Psoas muscle (tissue), 8 donors: ENCODE measurements around the gene CENPU. TPM values are rescaled to one million over a fixed set of nuclear protein-coding genes. Genes with fewer than 3 reads are reported as not detected.
A peak's percentile ranks its signal among the peaks of the same experiment; 100 is the strongest.

Source experiments
- ATAC-seq, 4 donors: fragments of 200-7000 bp; cut with Tn5 transposase; one replicate each; pipeline ENCODE4 v1.9.1; 2020; ENCODE audit warnings: moderate library complexity in 3 of 4, mild to moderate bottlenecking in 2 of 4
- DNase-seq, 2 donors: peaks; one replicate each; pipeline ENCODE4 v3.0.0-alpha.2; 2020
- H3K27ac ChIP-seq: fragments of 200-600 bp; one replicate; pipeline ENCODE4 v1.8.0; 2022
- H3K27me3 ChIP-seq, 3 donors: fragments of 200-600 bp in 1 of 3; one replicate each; pipeline versions ENCODE4 v1.6.1 to v1.8.0; 2013 to 2022; ENCODE audit warnings: low read length in 2 of 3, mild to moderate bottlenecking in 2 of 3, moderate library complexity in 1 of 3; ENCODE audit not compliant: insufficient read depth in 3 of 3
- H3K36me3 ChIP-seq, 2 donors: fragments of 200-600 bp in 1 of 2; one replicate each; pipeline versions ENCODE4 v1.6.1 to v1.8.0; 2013 to 2022; ENCODE audit warnings: low read depth in 1 of 2, mild to moderate bottlenecking in 1 of 2, moderate library complexity in 1 of 2; ENCODE audit not compliant: insufficient read depth in 1 of 2
- H3K4me1 ChIP-seq: fragments of 200-600 bp; one replicate; pipeline ENCODE4 v1.8.0; 2022
- H3K4me3 ChIP-seq: fragments of 200-600 bp; one replicate; pipeline ENCODE4 v1.8.0; 2022; ENCODE audit warnings: mild to moderate bottlenecking
- H3K9me3 ChIP-seq: fragments of 200-600 bp; one replicate; pipeline ENCODE4 v1.8.0; 2022
- CTCF ChIP-seq: fragments of 200-600 bp; IDR thresholded peaks from one replicate; pipeline ENCODE4 v1.8.0; 2022; ENCODE audit warnings: antibody characterized with exemption
- WGBS, 3 donors: extraction: QIAGEN DNeasy Blood & Tissue Kit; methylation state at CpG; one replicate each; pipeline versions ENCODE4 v1.1.6 to v1.1.7; 2013; 5-methylcytosine and 5-hydroxymethylcytosine counted together
- intact Hi-C, 2 donors: fragments of 100-400 bp; cut with DNase I; formaldehyde crosslinking; loops; one replicate each; pipeline versions ENCODE4 v1.11.0 to v1.14.2; 2022
- polyA plus RNA-seq, 3 donors: library from polyadenylated mRNA; stranded (reverse); fragments of 200-250 nt; gene quantifications; one replicate each; pipeline ENCODE4 v1.2.3, GENCODE V29; 2013
- total RNA-seq, 4 donors: library from RNA; stranded (reverse); fragmentation: NEBNext Ultra II Directional in 2 of 4; extraction: Animal tissue kit (Norgen Biotek cat#: 25700) in 2 of 4; gene quantifications; one replicate each; pipeline versions ENCODE4 v1.2.1 to v1.2.4, GENCODE V29; 2021 to 2023
- donor health status: healthy with polysubstance abuse.
- donor health status: DM: no; HTN: no; CAD: no; lungs with moderate emphysema.
- donor health status: Bipolar disorder and iron deficiency.
- donor health status: healthy.
- donor health status: DM: yes; HTN: yes; CAD: no.
- donor health status: DM: no; HTN: no; CAD: no.
- donor health status: DM: no; HTN: no; CAD: no.
- donor health status: DM: yes; HTN: yes; CAD: no.

Gene CENPU
- total and polyA plus RNA-seq, 7 donors: 0.63 to 2.0 (median 1.1) TPM

- H3K4me1 ChIP-seq: no peaks in the 10 kb centered on the region
- no peak for ATAC-seq
Observed at GRCh38 chr4:184702114-184702513, 31.8 kb downstream of the CENPU start.

GRCh38 chr4:184699941-184700340 lies 34.0 kb downstream of the CENPU start:
- H3K36me3 ChIP-seq: peaks cover 4 to 18% of the 10 kb centered on the region in 2 donors
- H3K4me1 ChIP-seq: no peaks in the 10 kb centered on the region
- no peak overlapping the region for H3K4me3 ChIP-seq
- intact Hi-C loops: no loop called here
- DNase-seq (no peak), ATAC-seq (no peak)
- H3K9me3 ChIP-seq: no peaks in the 10 kb centered on the region
- H3K27ac ChIP-seq: no peak overlapping the region
- H3K27me3 ChIP-seq: no peaks in the 10 kb centered on the region
- no peak for TF ChIP-seq CTCF
- WGBS, 3 donors: 96 to 98% (median 97%) methylated on average over 4 of the region's 4 CpGs

More at GRCh38 chr4:184702114-184702513, 31.8 kb downstream of the CENPU start:
- intact Hi-C loops: no loop called here
- H3K9me3 ChIP-seq: no peaks in the 10 kb centered on the region
- H3K27ac ChIP-seq: no peak overlapping the region
- H3K4me3 ChIP-seq: no peak overlapping the region
- TF ChIP-seq CTCF: no peak
- no peak for DNase-seq
- 96 to 99% (median 98%) methylated on average over 2 of the region's 2 CpGs for WGBS, 3 donors
- peaks cover 0 to under 1% of the 10 kb centered on the region in 2 donors for H3K36me3 ChIP-seq
- H3K27me3 ChIP-seq: no peaks in the 10 kb centered on the region

- Histone ChIP-seq H3K27ac (no peak overlapping the region), H3K27me3 (no peaks in the 10 kb centered on the region), H3K4me1 (no peaks in the 10 kb centered on the region), H3K4me3 (no peak overlapping the region), H3K36me3 (peaks cover 4 to 35% of the 10 kb centered on the region in 2 donors), H3K9me3 (no peaks in the 10 kb centered on the region)
- intact Hi-C loops: no loop called here
- no peak for TF ChIP-seq CTCF
- no peak for ATAC-seq
- DNase-seq: no peak
- WGBS, 3 donors: 89 to 99% (median 95%) methylated on average over 3 of the region's 3 CpGs
Observed at GRCh38 chr4:184697956-184698355, 35.9 kb downstream of the CENPU start.

GRCh38 chr4:184695178-184695896 lies 38.6 kb downstream of the CENPU start:
- Histone ChIP-seq H3K4me3 (no peak overlapping the region), H3K27me3 (no peaks in the 10 kb centered on the region), H3K9me3 (no peaks in the 10 kb centered on the region), H3K4me1 (no peaks in the 10 kb centered on the region), H3K36me3 (peaks cover 4 to 51% of the 10 kb centered on the region in 2 donors), H3K27ac (no peak overlapping the region)
- no peak for TF ChIP-seq CTCF
- no peak for DNase-seq
- 70 to 86% (median 75%) methylated on average over 3 of the region's 3 CpGs for WGBS, 3 donors
- ATAC-seq: peak in 1 of 4 donors; percentile 66
- intact Hi-C loops: no loop called here
